Prostate gland (tissue), 2 donors: Measurements from ENCODE around the gene SLC1A2.

ENCODE experiments used
- POLR2A ChIP-seq: fragments of 450-650 bp; IDR thresholded peaks from one replicate; pipeline ENCODE4 v1.6.1; 2016; ENCODE audit warnings: antibody characterized with exemption, mild to moderate bottlenecking
- TF ChIP-seq, protein P1 (sequence below), 4 experiments: fragments of 200-600 bp in 2 of 4; fragments of 450-650 bp in 2 of 4; sonication (generic) in 2 of 4; IDR thresholded peaks; 1 replicate in 3 of 4; 2 replicates in 1 of 4; pipeline ENCODE4 v1.5.1; 2016 to 2019; ENCODE audit warnings: antibody characterized with exemption in 4 of 4, mild to moderate bottlenecking in 2 of 4, moderate library complexity in 2 of 4

DNA sequence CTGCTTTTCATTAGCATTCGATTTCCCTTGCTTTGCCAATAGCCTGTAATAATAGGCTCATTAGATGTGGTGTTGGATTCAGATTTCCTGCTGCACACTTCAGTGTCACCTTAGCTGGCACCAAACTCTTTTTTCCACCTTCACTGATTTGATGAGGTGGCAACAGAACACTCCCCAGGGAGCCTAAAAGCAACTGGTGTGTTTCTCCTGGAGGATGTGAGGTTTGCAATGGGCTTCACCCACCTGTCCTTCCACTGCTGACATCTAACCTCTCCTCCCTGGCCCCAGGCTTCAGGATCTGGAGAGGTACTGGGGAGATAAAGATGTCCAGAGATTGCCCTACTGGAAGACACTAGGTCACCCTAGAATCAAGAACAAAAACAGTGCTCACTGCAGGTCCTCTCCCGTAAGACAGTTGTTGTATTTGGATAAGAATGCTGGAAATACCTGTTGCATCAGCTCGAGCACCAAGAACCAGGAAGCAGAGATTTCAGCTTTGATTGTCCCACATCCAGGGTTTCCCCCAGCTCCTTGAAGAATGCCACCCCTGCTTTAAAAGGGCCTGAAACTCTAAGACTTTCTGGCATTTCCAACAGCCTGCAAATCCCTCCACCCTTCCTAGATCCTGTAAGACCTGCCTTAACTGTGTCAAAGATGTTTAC is 96.9 kb downstream of the SLC1A2 start:
- TF ChIP-seq, protein P1, sequence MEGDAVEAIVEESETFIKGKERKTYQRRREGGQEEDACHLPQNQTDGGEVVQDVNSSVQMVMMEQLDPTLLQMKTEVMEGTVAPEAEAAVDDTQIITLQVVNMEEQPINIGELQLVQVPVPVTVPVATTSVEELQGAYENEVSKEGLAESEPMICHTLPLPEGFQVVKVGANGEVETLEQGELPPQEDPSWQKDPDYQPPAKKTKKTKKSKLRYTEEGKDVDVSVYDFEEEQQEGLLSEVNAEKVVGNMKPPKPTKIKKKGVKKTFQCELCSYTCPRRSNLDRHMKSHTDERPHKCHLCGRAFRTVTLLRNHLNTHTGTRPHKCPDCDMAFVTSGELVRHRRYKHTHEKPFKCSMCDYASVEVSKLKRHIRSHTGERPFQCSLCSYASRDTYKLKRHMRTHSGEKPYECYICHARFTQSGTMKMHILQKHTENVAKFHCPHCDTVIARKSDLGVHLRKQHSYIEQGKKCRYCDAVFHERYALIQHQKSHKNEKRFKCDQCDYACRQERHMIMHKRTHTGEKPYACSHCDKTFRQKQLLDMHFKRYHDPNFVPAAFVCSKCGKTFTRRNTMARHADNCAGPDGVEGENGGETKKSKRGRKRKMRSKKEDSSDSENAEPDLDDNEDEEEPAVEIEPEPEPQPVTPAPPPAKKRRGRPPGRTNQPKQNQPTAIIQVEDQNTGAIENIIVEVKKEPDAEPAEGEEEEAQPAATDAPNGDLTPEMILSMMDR (IDR thresholded peaks at IDR 0.05): no peak
- no peak for TF ChIP-seq POLR2A
